Glutamatergic neuron (in vitro differentiated cells): ENCODE results near the gene ELMO3. TPM values are rescaled to one million over a fixed set of nuclear protein-coding genes. Genes with fewer than 3 reads are reported as not detected.
A peak's percentile ranks its signal among the peaks of the same experiment; 100 is the strongest.

ENCODE experiments used
- DNase-seq: peaks from one replicate; pipeline ENCODE4 v3.0.0; 2022
- H3K27ac Mint-ChIP-seq: one replicate; pipeline ENCODE4 v1.8.0; 2020; ENCODE audit warnings: mild to moderate bottlenecking, mixed read lengths, inconsistent platforms; ENCODE audit not compliant: unreplicated experiment
- H3K27me3 Mint-ChIP-seq: one replicate; pipeline ENCODE4 v1.8.0; 2020; ENCODE audit warnings: mild to moderate bottlenecking, moderate library complexity, mixed read lengths, inconsistent platforms; ENCODE audit not compliant: unreplicated experiment
- H3K36me3 Mint-ChIP-seq: one replicate; pipeline ENCODE4 v1.8.0; 2020; ENCODE audit warnings: mild to moderate bottlenecking, mixed read lengths, inconsistent platforms; ENCODE audit not compliant: unreplicated experiment
- H3K4me1 Mint-ChIP-seq: one replicate; pipeline ENCODE4 v1.8.0; 2020; ENCODE audit warnings: mild to moderate bottlenecking, low read depth, mixed read lengths, inconsistent platforms; ENCODE audit not compliant: unreplicated experiment
- H3K4me3 Mint-ChIP-seq: one replicate; pipeline ENCODE4 v1.8.0; 2020; ENCODE audit warnings: mild to moderate bottlenecking, mixed read lengths, inconsistent platforms; ENCODE audit not compliant: unreplicated experiment
- H3K9me3 Mint-ChIP-seq: one replicate; pipeline ENCODE4 v1.8.0; 2020; ENCODE audit warnings: mild to moderate bottlenecking, moderate library complexity, mixed read lengths, inconsistent platforms; ENCODE audit not compliant: unreplicated experiment
- long read RNA-seq: library from polyadenylated mRNA; unstranded; transcript quantifications from one replicate; pipeline ENCODE4 v2.0.0, GENCODE V29; 2020; ENCODE audit not compliant: unreplicated experiment
- total RNA-seq: library from RNA; stranded (reverse); fragmentation: NEBNext Ultra II Directional; extraction: Animal tissue kit (Norgen Biotek cat#: 25700); gene quantifications from one replicate; pipeline ENCODE4 v1.2.1, GENCODE V29; 2021; ENCODE audit not compliant: unreplicated experiment
- TF ChIP-seq, protein P1 (sequence below): fragments of 200-600 bp; sonication (generic); IDR thresholded peaks from one replicate; pipeline ENCODE4 v1.5.0; 2021; ENCODE audit not compliant: partially characterized antibody, unreplicated experiment

ELMO3 gene, protein sequence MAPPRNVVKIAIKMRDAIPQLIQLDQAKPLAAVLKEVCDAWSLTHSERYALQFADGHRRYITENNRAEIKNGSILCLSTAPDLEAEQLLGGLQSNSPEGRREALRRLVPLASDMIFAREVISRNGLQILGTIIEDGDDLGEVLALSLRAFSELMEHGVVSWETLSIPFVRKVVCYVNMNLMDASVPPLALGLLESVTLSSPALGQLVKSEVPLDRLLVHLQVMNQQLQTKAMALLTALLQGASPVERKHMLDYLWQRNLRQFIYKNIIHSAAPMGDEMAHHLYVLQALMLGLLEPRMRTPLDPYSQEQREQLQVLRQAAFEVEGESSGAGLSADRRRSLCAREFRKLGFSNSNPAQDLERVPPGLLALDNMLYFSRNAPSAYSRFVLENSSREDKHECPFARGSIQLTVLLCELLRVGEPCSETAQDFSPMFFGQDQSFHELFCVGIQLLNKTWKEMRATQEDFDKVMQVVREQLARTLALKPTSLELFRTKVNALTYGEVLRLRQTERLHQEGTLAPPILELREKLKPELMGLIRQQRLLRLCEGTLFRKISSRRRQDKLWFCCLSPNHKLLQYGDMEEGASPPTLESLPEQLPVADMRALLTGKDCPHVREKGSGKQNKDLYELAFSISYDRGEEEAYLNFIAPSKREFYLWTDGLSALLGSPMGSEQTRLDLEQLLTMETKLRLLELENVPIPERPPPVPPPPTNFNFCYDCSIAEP
- total RNA-seq, result 2.1 TPM
- long read RNA-seq, result 0 reads

DNA sequence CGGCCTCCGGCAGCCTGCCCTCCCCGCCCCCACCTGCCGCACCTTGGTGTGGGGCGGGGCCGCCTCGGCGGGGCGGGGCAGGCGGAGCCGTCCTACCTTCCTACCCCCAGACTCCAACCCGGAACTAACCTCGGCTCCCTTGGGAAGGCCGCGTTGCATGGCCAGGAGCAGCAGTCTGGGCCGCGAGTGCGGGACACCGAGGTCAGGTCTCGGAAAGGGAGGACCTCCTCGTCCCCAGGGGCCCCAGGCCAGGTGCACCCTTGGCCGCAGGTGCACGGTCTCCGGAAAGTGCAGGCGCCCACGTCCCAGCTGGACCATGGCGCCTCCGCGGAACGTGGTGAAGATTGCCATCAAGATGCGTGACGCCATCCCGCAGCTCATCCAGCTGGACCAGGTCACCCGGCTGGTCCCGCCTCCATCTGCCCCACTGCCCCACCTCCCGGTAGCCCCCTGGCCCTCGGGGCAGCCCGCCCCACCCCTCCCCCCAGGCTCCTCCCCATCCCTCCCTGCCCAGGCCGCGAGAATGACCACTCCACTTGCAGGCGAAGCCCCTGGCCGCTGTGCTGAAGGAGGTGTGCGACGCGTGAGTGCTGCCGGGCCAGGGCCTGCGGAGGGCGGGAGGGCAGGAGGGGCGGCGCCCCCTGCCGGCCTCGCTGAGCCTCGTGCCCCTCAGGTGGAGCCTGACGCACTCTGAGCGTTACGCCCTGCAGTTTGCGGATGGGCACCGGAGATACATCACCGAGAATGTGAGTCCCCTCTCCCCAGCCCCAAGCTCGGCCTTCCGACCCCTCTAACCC is at the start of gene ELMO3:
Gene ELMO3, plus strand, starts transcription at position 121 of the 797 bp plus-strand sequence. Its CDS starts 196 bp downstream, at position 317.
- TF ChIP-seq, protein P1, sequence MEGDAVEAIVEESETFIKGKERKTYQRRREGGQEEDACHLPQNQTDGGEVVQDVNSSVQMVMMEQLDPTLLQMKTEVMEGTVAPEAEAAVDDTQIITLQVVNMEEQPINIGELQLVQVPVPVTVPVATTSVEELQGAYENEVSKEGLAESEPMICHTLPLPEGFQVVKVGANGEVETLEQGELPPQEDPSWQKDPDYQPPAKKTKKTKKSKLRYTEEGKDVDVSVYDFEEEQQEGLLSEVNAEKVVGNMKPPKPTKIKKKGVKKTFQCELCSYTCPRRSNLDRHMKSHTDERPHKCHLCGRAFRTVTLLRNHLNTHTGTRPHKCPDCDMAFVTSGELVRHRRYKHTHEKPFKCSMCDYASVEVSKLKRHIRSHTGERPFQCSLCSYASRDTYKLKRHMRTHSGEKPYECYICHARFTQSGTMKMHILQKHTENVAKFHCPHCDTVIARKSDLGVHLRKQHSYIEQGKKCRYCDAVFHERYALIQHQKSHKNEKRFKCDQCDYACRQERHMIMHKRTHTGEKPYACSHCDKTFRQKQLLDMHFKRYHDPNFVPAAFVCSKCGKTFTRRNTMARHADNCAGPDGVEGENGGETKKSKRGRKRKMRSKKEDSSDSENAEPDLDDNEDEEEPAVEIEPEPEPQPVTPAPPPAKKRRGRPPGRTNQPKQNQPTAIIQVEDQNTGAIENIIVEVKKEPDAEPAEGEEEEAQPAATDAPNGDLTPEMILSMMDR, result peak; percentile 73
- H3K9me3 Mint-ChIP-seq, result peaks cover 13% of the 10 kb centered on the region
- H3K36me3 Mint-ChIP-seq, result no peaks in the 10 kb centered on the region
- H3K4me3 Mint-ChIP-seq, result peak within 1 kb of the TSS; percentile 63
- peaks cover 4% of the 10 kb centered on the region for H3K4me1 Mint-ChIP-seq
- peaks cover 1% of the 10 kb centered on the region for H3K27me3 Mint-ChIP-seq
- DNase-seq, result peak; percentile 68
- H3K27ac Mint-ChIP-seq, result no peak within 1 kb of the TSS

DNA sequence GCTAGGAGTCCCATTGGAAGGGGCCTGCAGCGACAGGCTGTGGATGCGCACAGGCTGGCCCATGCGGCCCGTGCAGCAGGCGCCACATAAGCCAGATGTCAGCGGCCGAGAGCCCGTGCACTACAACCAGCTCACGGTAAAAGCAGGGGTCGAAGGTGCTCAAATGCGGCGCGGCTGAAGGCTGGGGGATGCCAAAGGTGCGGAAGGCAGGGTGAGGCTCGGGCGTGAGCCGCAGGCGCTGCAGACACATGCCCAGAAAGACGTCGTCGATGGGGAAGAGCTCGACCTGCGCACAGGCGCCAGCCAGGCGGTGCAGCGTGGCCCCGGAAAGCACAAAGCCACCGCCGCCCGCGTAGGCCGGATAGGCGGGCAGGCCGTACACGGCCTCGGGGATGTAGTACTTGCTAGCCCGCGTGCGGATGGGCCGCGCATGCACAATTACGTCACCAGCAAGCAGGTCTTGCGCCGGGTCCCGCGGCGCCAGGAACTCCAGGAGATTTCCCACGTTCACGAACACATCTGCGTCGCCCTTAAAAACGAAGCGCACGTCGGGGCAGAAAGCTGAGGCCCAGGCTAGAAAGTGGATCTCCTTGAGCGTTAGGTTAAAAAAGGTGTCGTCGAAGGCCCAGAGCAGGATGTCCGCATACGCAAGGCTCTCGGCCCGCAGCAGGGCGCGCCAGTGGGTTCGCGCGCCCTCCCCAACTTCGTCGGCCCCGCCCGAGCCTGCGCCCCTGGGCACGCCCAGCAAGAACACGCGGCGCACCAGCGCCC is 49.5 kb upstream of the ELMO3 start:
- no peak for DNase-seq
- peaks cover 9% of the 10 kb centered on the region for H3K36me3 Mint-ChIP-seq
- peaks cover 3% of the 10 kb centered on the region for H3K4me1 Mint-ChIP-seq
- H3K9me3 Mint-ChIP-seq, result peaks cover 3% of the 10 kb centered on the region
- no peak overlapping the region for H3K4me3 Mint-ChIP-seq
- TF ChIP-seq, protein P1, result no peak
- H3K27me3 Mint-ChIP-seq, result peaks cover 24% of the 10 kb centered on the region
- H3K27ac Mint-ChIP-seq, result no peak overlapping the region

DNA sequence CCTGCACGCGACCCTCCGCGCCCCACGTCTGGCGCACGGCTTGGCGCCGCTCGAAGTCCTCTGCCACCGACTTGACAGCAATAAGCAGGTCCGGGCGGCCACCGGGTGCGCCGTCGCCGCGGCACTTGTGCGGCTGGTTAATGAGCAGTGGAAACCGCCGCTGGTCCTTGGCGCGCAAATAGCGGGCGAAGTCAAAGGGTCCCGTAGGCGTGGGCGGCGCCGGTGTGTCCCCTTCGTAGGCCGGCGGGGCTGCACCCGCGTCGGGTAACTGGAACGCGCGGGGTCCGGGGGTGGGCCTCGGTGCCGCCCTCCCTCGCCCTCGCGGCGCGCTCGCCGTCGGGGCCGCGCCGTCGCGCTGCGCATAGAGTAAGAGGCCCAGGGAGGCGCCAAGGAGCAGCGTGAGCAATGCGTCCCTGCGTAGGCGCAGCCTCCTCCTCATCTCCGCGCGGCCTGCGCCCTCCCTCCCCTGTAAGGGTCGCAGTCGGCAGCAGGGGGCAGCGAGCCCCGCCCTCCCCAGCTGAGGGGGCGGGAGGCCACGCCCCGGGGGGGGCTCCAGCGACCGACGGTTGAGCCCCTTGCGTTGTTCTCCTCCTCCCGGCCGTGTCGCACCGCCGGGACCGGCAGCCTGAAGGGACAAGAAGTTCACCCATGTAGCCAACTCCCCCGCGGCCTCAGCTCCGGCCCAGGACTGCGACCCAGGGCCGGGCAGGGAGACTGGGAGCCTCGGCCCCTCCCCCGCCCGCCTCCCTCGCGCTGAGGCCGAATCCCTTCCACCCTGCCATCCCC is 48.7 kb upstream of the ELMO3 start:
- peaks cover 3% of the 10 kb centered on the region for H3K4me1 Mint-ChIP-seq
- H3K4me3 Mint-ChIP-seq, result no peak overlapping the region
- DNase-seq, result peak; percentile 67
- H3K36me3 Mint-ChIP-seq, result peaks cover 9% of the 10 kb centered on the region
- peaks cover 24% of the 10 kb centered on the region for H3K27me3 Mint-ChIP-seq
- H3K27ac Mint-ChIP-seq, result no peak overlapping the region
- peaks cover 3% of the 10 kb centered on the region for H3K9me3 Mint-ChIP-seq
- TF ChIP-seq, protein P1, result peak; percentile 60

DNA sequence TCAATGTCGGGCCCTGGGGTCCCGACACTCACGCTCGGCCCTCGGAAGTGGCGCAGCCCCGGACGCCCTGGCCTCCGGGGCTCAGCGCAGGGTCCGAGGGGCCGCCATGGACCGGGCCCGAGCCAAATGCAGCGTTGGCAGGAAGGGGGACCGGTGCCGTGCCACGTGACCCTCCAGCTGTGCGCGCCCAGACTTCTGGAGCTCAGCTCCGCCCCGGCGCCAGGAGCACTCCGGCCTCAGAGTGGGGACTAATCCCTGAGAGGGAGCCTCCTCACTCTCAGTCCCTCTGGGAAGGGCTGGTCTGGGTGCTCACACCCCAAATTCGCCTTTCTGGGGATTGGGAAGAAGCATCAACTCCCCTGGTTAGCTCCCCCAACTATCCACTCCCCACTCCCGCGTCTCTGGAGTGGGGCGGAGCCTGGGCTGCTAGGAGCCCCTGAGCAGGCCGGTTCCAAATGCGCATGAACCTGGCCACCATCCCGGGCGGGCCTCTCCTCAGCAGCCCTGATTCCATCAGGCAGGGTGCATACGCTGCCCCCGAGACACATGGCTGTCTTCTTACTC is 48.0 kb upstream of the ELMO3 start, which contains the start of gene B3GNT9:
Gene B3GNT9, minus strand, starts transcription at position 166 of the 564 bp plus-strand sequence. CDS start 513 bp downstream, outside the sequence.
- H3K4me3 Mint-ChIP-seq, result peak within 1 kb of the TSS; percentile 67
- H3K27ac Mint-ChIP-seq, result no peak within 1 kb of the TSS
- H3K4me1 Mint-ChIP-seq, result peaks cover 3% of the 10 kb centered on the region
- TF ChIP-seq, protein P1, result no peak
- DNase-seq, result peak; percentile 41
- H3K9me3 Mint-ChIP-seq, result peaks cover 3% of the 10 kb centered on the region
- peaks cover 24% of the 10 kb centered on the region for H3K27me3 Mint-ChIP-seq
- peaks cover 9% of the 10 kb centered on the region for H3K36me3 Mint-ChIP-seq
